ENCODE results near the gene NPAS4. TPM values are rescaled to one million over a fixed set of nuclear protein-coding genes. Genes with fewer than 3 reads are reported as not detected.

Gene NPAS4
- total and polyA plus RNA-seq, 5 donors from 2014 or later, result not detected

GRCh38 chr11:66467034-66467659 is 46.3 kb downstream of the NPAS4 start:
- H3K36me3 Mint-ChIP-seq, result peaks cover 13% of the 10 kb centered on the region
- Histone ChIP-seq H3K9me3 (ENCODE audit: control insufficient read depth in 2 of 2, low read length in 2 of 2) (no peaks in the 10 kb centered on the region), H3K4me1 (ENCODE audit: control insufficient read depth, insufficient read depth, low read length, poor library complexity, severe bottlenecking) (peaks cover 22% of the 10 kb centered on the region), H3K4me3 (ENCODE audit: low read depth, low read length) (peak overlapping the region; percentile 61), H3K27me3 (ENCODE audit: control insufficient read depth, insufficient read depth, low read length) (no peaks in the 10 kb centered on the region), H3K27ac (ENCODE audit: insufficient read depth, low read length, poor library complexity, severe bottlenecking) (peak overlapping the region; percentile 52), H3K36me3 (ENCODE audit: control insufficient read depth, insufficient read depth, low read length) (no peaks in the 10 kb centered on the region)
- DNase-seq (peak in 2 of 3 donors; percentile 52 to 65), ATAC-seq (ENCODE audit: low read depth in 2 of 2) (peak; percentile 48 to 57)
- peak overlapping the region in 2 of 3 donors; percentile 60 to 95 for H3K27ac Mint-ChIP-seq
- peaks cover 0 to 1% (median 0%) of the 10 kb centered on the region in 7 donors for H3K9me3 Mint-ChIP-seq
- no peaks in the 10 kb centered on the region for H3K27me3 Mint-ChIP-seq
- H3K4me1 Mint-ChIP-seq, result peaks cover 8 to 29% (median 19%) of the 10 kb centered on the region in 4 donors
- H3K4me3 Mint-ChIP-seq, result peak overlapping the region; percentile 88 to 95 (median 90)

GRCh38 chr11:66467756-66468155 is 46.9 kb downstream of the NPAS4 start:
- no peaks in the 10 kb centered on the region for H3K27me3 Mint-ChIP-seq
- peak overlapping the region; percentile 61 for H3K4me3 ChIP-seq (ENCODE audit: low read depth, low read length)
- H3K9me3 Mint-ChIP-seq, result peaks cover 0 to 1% (median 0%) of the 10 kb centered on the region in 7 donors
- peak overlapping the region in 2 of 3 donors; percentile 60 to 95 for H3K27ac Mint-ChIP-seq
- no peaks in the 10 kb centered on the region for H3K9me3 ChIP-seq (ENCODE audit: control insufficient read depth in 2 of 2, low read length in 2 of 2)
- H3K4me3 Mint-ChIP-seq, result peak overlapping the region; percentile 84 to 95 (median 90)
- H3K36me3 Mint-ChIP-seq, result peaks cover 11% of the 10 kb centered on the region
- DNase-seq (peak in 2 of 3 donors; percentile 11 to 60), ATAC-seq (ENCODE audit: low read depth in 2 of 2) (no peak)
- H3K27me3 ChIP-seq (ENCODE audit: control insufficient read depth, insufficient read depth, low read length), result no peaks in the 10 kb centered on the region
- H3K36me3 ChIP-seq (ENCODE audit: control insufficient read depth, insufficient read depth, low read length), result peaks cover 5% of the 10 kb centered on the region
- peaks cover 22% of the 10 kb centered on the region for H3K4me1 ChIP-seq (ENCODE audit: control insufficient read depth, insufficient read depth, low read length, poor library complexity, severe bottlenecking)
- H3K4me1 Mint-ChIP-seq, result peaks cover 6 to 28% (median 19%) of the 10 kb centered on the region in 4 donors
- H3K27ac ChIP-seq (ENCODE audit: insufficient read depth, low read length, poor library complexity, severe bottlenecking), result peak overlapping the region; percentile 52

- no peaks in the 10 kb centered on the region for H3K9me3 ChIP-seq (ENCODE audit: control insufficient read depth in 2 of 2, low read length in 2 of 2)
- ATAC-seq (ENCODE audit: low read depth in 2 of 2) (no peak), DNase-seq (no peak)
- Mint-ChIP-seq H3K36me3 (peaks cover 4% of the 10 kb centered on the region), H3K4me3 (peak overlapping the region; percentile 78 to 91 (median 87)), H3K4me1 (peaks cover 4 to 28% (median 18%) of the 10 kb centered on the region in 4 donors), H3K27me3 (no peaks in the 10 kb centered on the region), H3K9me3 (peaks cover 0 to 1% (median 0%) of the 10 kb centered on the region in 7 donors), H3K27ac (peak overlapping the region in 1 of 3 donors; percentile 29)
- H3K27ac ChIP-seq (ENCODE audit: insufficient read depth, low read length, poor library complexity, severe bottlenecking), result no peak overlapping the region
- H3K4me1 ChIP-seq (ENCODE audit: control insufficient read depth, insufficient read depth, low read length, poor library complexity, severe bottlenecking), result peaks cover 22% of the 10 kb centered on the region
- peaks cover 5% of the 10 kb centered on the region for H3K36me3 ChIP-seq (ENCODE audit: control insufficient read depth, insufficient read depth, low read length)
- no peaks in the 10 kb centered on the region for H3K27me3 ChIP-seq (ENCODE audit: control insufficient read depth, insufficient read depth, low read length)
- no peak overlapping the region for H3K4me3 ChIP-seq (ENCODE audit: low read depth, low read length)
Observed at GRCh38 chr11:66468691-66469090, 47.9 kb downstream of the NPAS4 start.

- DNase-seq (no peak), ATAC-seq (ENCODE audit: low read depth in 2 of 2) (no peak)
- Histone ChIP-seq H3K27ac (ENCODE audit: insufficient read depth, low read length, poor library complexity, severe bottlenecking) (no peak overlapping the region), H3K27me3 (ENCODE audit: control insufficient read depth, insufficient read depth, low read length) (no peaks in the 10 kb centered on the region), H3K36me3 (ENCODE audit: control insufficient read depth, insufficient read depth, low read length) (peaks cover 5% of the 10 kb centered on the region), H3K9me3 (ENCODE audit: control insufficient read depth in 2 of 2, low read length in 2 of 2) (no peaks in the 10 kb centered on the region), H3K4me1 (ENCODE audit: control insufficient read depth, insufficient read depth, low read length, poor library complexity, severe bottlenecking) (peaks cover 22% of the 10 kb centered on the region), H3K4me3 (ENCODE audit: low read depth, low read length) (no peak overlapping the region)
- Mint-ChIP-seq H3K36me3 (peaks cover 8% of the 10 kb centered on the region), H3K27me3 (no peaks in the 10 kb centered on the region), H3K27ac (no peak overlapping the region), H3K4me1 (peaks cover 4 to 28% (median 18%) of the 10 kb centered on the region in 4 donors), H3K4me3 (peak overlapping the region in 1 of 4 donors; percentile 38), H3K9me3 (no peaks in the 10 kb centered on the region)
Observed at GRCh38 chr11:66469441-66469840, 48.6 kb downstream of the NPAS4 start.

- H3K27me3 Mint-ChIP-seq, result no peaks in the 10 kb centered on the region
- H3K4me1 Mint-ChIP-seq, result peaks cover 4 to 28% (median 18%) of the 10 kb centered on the region in 4 donors
- H3K4me3 Mint-ChIP-seq, result peak overlapping the region in 2 of 4 donors; percentile 47 to 82
- Histone ChIP-seq H3K36me3 (ENCODE audit: control insufficient read depth, insufficient read depth, low read length) (peaks cover 5% of the 10 kb centered on the region), H3K27me3 (ENCODE audit: control insufficient read depth, insufficient read depth, low read length) (no peaks in the 10 kb centered on the region), H3K4me1 (ENCODE audit: control insufficient read depth, insufficient read depth, low read length, poor library complexity, severe bottlenecking) (peaks cover 22% of the 10 kb centered on the region), H3K27ac (ENCODE audit: insufficient read depth, low read length, poor library complexity, severe bottlenecking) (no peak overlapping the region), H3K9me3 (ENCODE audit: control insufficient read depth in 2 of 2, low read length in 2 of 2) (no peaks in the 10 kb centered on the region), H3K4me3 (ENCODE audit: low read depth, low read length) (no peak overlapping the region)
- peaks cover 8% of the 10 kb centered on the region for H3K36me3 Mint-ChIP-seq
- no peak overlapping the region for H3K27ac Mint-ChIP-seq
- H3K9me3 Mint-ChIP-seq, result no peaks in the 10 kb centered on the region
- no peak for DNase-seq
- ATAC-seq (ENCODE audit: low read depth in 2 of 2), result no peak
Observed at GRCh38 chr11:66470015-66470414, 49.2 kb downstream of the NPAS4 start.

- peaks cover 14% of the 10 kb centered on the region for H3K4me1 ChIP-seq (ENCODE audit: control insufficient read depth, insufficient read depth, low read length, poor library complexity, severe bottlenecking)
- no peaks in the 10 kb centered on the region for H3K9me3 ChIP-seq (ENCODE audit: control insufficient read depth in 2 of 2, low read length in 2 of 2)
- Mint-ChIP-seq H3K4me3 (peak overlapping the region in 1 of 4 donors; percentile 63), H3K36me3 (peaks cover 8% of the 10 kb centered on the region), H3K9me3 (no peaks in the 10 kb centered on the region), H3K4me1 (peaks cover 0 to 18% (median 14%) of the 10 kb centered on the region in 4 donors), H3K27me3 (no peaks in the 10 kb centered on the region), H3K27ac (peak overlapping the region in 1 of 3 donors; percentile 26)
- H3K4me3 ChIP-seq (ENCODE audit: low read depth, low read length), result no peak overlapping the region
- H3K27ac ChIP-seq (ENCODE audit: insufficient read depth, low read length, poor library complexity, severe bottlenecking), result no peak overlapping the region
- peaks cover 5% of the 10 kb centered on the region for H3K36me3 ChIP-seq (ENCODE audit: control insufficient read depth, insufficient read depth, low read length)
- DNase-seq (no peak), ATAC-seq (ENCODE audit: low read depth in 2 of 2) (no peak)
- H3K27me3 ChIP-seq (ENCODE audit: control insufficient read depth, insufficient read depth, low read length), result no peaks in the 10 kb centered on the region
Observed at GRCh38 chr11:66471142-66471541, 50.3 kb downstream of the NPAS4 start.

GRCh38 chr11:66472054-66472453 is 51.2 kb downstream of the NPAS4 start:
- no peak for ATAC-seq (ENCODE audit: low read depth in 2 of 2)
- H3K9me3 Mint-ChIP-seq, result no peaks in the 10 kb centered on the region
- H3K27me3 Mint-ChIP-seq, result peaks cover 4% of the 10 kb centered on the region
- H3K36me3 Mint-ChIP-seq, result peaks cover 8% of the 10 kb centered on the region
- peaks cover 5% of the 10 kb centered on the region for H3K36me3 ChIP-seq (ENCODE audit: control insufficient read depth, insufficient read depth, low read length)
- no peaks in the 10 kb centered on the region for H3K27me3 ChIP-seq (ENCODE audit: control insufficient read depth, insufficient read depth, low read length)
- no peak for DNase-seq
- H3K4me3 ChIP-seq (ENCODE audit: low read depth, low read length), result no peak overlapping the region
- H3K9me3 ChIP-seq (ENCODE audit: control insufficient read depth in 2 of 2, low read length in 2 of 2), result no peaks in the 10 kb centered on the region
- peaks cover 0 to 16% (median 15%) of the 10 kb centered on the region in 4 donors for H3K4me1 Mint-ChIP-seq
- H3K27ac ChIP-seq (ENCODE audit: insufficient read depth, low read length, poor library complexity, severe bottlenecking), result no peak overlapping the region
- H3K4me1 ChIP-seq (ENCODE audit: control insufficient read depth, insufficient read depth, low read length, poor library complexity, severe bottlenecking), result peaks cover 11% of the 10 kb centered on the region
- H3K4me3 Mint-ChIP-seq, result no peak overlapping the region
- H3K27ac Mint-ChIP-seq, result no peak overlapping the region

- Histone ChIP-seq H3K27me3 (ENCODE audit: control insufficient read depth, insufficient read depth, low read length) (no peaks in the 10 kb centered on the region), H3K4me1 (ENCODE audit: control insufficient read depth, insufficient read depth, low read length, poor library complexity, severe bottlenecking) (peaks cover under 1% of the 10 kb centered on the region), H3K36me3 (ENCODE audit: control insufficient read depth, insufficient read depth, low read length) (peaks cover 5% of the 10 kb centered on the region), H3K4me3 (ENCODE audit: low read depth, low read length) (no peak overlapping the region), H3K9me3 (ENCODE audit: control insufficient read depth in 2 of 2, low read length in 2 of 2) (no peaks in the 10 kb centered on the region), H3K27ac (ENCODE audit: insufficient read depth, low read length, poor library complexity, severe bottlenecking) (no peak overlapping the region)
- no peaks in the 10 kb centered on the region for H3K9me3 Mint-ChIP-seq
- peak overlapping the region in 2 of 4 donors; percentile 27 to 49 for H3K4me3 Mint-ChIP-seq
- DNase-seq (no peak), ATAC-seq (ENCODE audit: low read depth in 2 of 2) (no peak)
- peaks cover 4% of the 10 kb centered on the region for H3K27me3 Mint-ChIP-seq
- H3K36me3 Mint-ChIP-seq, result peaks cover 8% of the 10 kb centered on the region
- H3K4me1 Mint-ChIP-seq, result peaks cover 0 to 14% (median 13%) of the 10 kb centered on the region in 4 donors
- H3K27ac Mint-ChIP-seq, result no peak overlapping the region
Observed at GRCh38 chr11:66473167-66473566, 52.3 kb downstream of the NPAS4 start.
